Right lobe of liver (tissue), 4 donors: ENCODE data around the gene AIFM1.

Source experiments
- CTCF ChIP-seq, 4 donors: fragments of 200-600 bp in 3 of 4; fragments of 450-650 bp in 1 of 4; IDR thresholded peaks; one replicate each; pipeline versions ENCODE4 v1.5.1 to v1.8.0; 2016 to 2022; ENCODE audit warnings: antibody characterized with exemption in 4 of 4, mild to moderate bottlenecking in 2 of 4
- POLR2A ChIP-seq: fragments of 450-650 bp; IDR thresholded peaks from one replicate; pipeline ENCODE4 v1.6.1; 2017; ENCODE audit warnings: antibody characterized with exemption, mild to moderate bottlenecking
- donor health status: DM: no; HTN: no; CAD: no.
- donor health status: DM: no; HTN: no; CAD: no.
- donor health status: DM: no; HTN: yes; CAD: no.

- TF ChIP-seq CTCF (IDR thresholded peaks at IDR 0.05) (no peak), POLR2A (no peak)
These were observed 10.1 kb downstream of the AIFM1 start for GRCh38 chrX:130155564-130155963.
